B cell (primary cell): ENCODE data around the gene CEACAM1. TPM values are rescaled to one million over a fixed set of nuclear protein-coding genes. Genes with fewer than 3 reads are reported as not detected.
"Not testable (repeated sequence)": the region's sequence is repeated elsewhere in the genome, so short reads cannot be mapped to it uniquely, and the experiment has no call there.

Experiments
- ATAC-seq: fragments of 200-7000 bp; cut with Tn5 transposase; one replicate; pipeline ENCODE4 v1.10.0; 2021; ENCODE audit warnings: low read depth, mild to moderate bottlenecking, moderate number of reproducible peaks, moderate library complexity
- CTCF ChIA-PET: fragments of 350-600 bp; sonication (Branson Sonifier 250); formaldehyde crosslinking; loops from one replicate; lab custom pipeline; 2021; ENCODE audit warnings: antibody characterized with exemption, inconsistent platforms; lab: Charles Lee
- POLR2A ChIA-PET: fragments of 350-600 bp; sonication (Branson Sonifier 250); formaldehyde crosslinking; loops from one replicate; lab custom pipeline; 2021; ENCODE audit warnings: antibody characterized with exemption; lab: Charles Lee
- DNase-seq: peaks from one replicate; pipeline ENCODE4 v3.0.0; 2013
- H2AFZ ChIP-seq: 2 replicates; pipeline ENCODE4 v1.6.1; 2012; ENCODE audit warnings: mild to moderate bottlenecking, low read depth, low read length; ENCODE audit not compliant: insufficient read depth, poor library complexity, severe bottlenecking
- H3K27ac ChIP-seq, 2 donors: 1 replicate in 1 of 2; 2 replicates in 1 of 2; pipeline ENCODE4 v1.5.1; 2012 to 2013; ENCODE audit warnings: low read length in 2 of 2, mild to moderate bottlenecking in 2 of 2, moderate library complexity in 1 of 2
- H3K27me3 ChIP-seq, 4 experiments: fragments of 200-600 bp in 1 of 4; sonication (generic) in 1 of 4; replicated peaks in 1 of 4; 1 replicate in 2 of 4; 2 replicates in 2 of 4; pipeline versions ENCODE4 v1.6.1 to v1.7.0; 2013 to 2016; ENCODE audit warnings: low read length in 3 of 4, mild to moderate bottlenecking in 2 of 4, mixed read lengths in 1 of 4, moderate library complexity in 1 of 4; ENCODE audit not compliant: insufficient read depth in 4 of 4, control insufficient read depth in 3 of 4; ENCODE audit errors: control extremely low read depth in 1 of 4
- H3K36me3 ChIP-seq, 2 experiments: replicated peaks in 1 of 2; 1 replicate in 1 of 2; 2 replicates in 1 of 2; pipeline versions ENCODE4 v1.6.1 to v1.7.1; 2013; ENCODE audit warnings: low read length in 1 of 2; ENCODE audit not compliant: insufficient read depth in 2 of 2, control insufficient read depth in 1 of 2; ENCODE audit errors: control extremely low read depth in 1 of 2, extremely low read depth in 1 of 2
- H3K4me1 ChIP-seq, 2 donors: fragments of 200-600 bp in 1 of 2; sonication (generic) in 1 of 2; 1 replicate in 1 of 2; 2 replicates in 1 of 2; pipeline versions ENCODE4 v1.5.1 to v1.6.1; 2013 to 2017; ENCODE audit warnings: low read length in 2 of 2; ENCODE audit not compliant: control insufficient read depth in 2 of 2, insufficient read depth in 2 of 2
- H3K4me2 ChIP-seq: replicated peaks from 2 replicates; pipeline ENCODE3; 2012; ENCODE audit warnings: mild to moderate bottlenecking, low read depth, low read length; ENCODE audit not compliant: poor library complexity, severe bottlenecking
- H3K4me3 ChIP-seq, 5 experiments: fragments of 200-600 bp in 1 of 5; sonication (generic) in 1 of 5; 1 replicate in 3 of 5; 2 replicates in 2 of 5; pipeline versions ENCODE4 v1.5.1 to v1.7.0; 2011 to 2016; ENCODE audit warnings: low read length in 4 of 5, mild to moderate bottlenecking in 4 of 5, low read depth in 2 of 5, control low read depth in 1 of 5, moderate library complexity in 1 of 5; ENCODE audit not compliant: insufficient read depth in 1 of 5; ENCODE audit errors: control extremely low read depth in 1 of 5, extremely low read depth in 1 of 5
- H3K79me2 ChIP-seq: fragments of 200-600 bp; sonication (generic); one replicate; pipeline ENCODE4 v1.6.0; 2016; ENCODE audit warnings: low read length; ENCODE audit not compliant: control insufficient read depth, insufficient read depth
- H3K9ac ChIP-seq: fragments of 200-600 bp; sonication (generic); 2 replicates; pipeline ENCODE4 v1.6.1; 2017; ENCODE audit warnings: mild to moderate bottlenecking, low read length, moderate library complexity
- H3K9me3 ChIP-seq, 3 donors: one replicate each; pipeline versions ENCODE4 v1.6.1 to v1.7.1; 2013; ENCODE audit warnings: low read length in 2 of 3; ENCODE audit not compliant: control insufficient read depth in 2 of 3, insufficient read depth in 1 of 3; ENCODE audit errors: control extremely low read depth in 1 of 3
- H4K20me1 ChIP-seq: 2 replicates; pipeline ENCODE4 v1.6.0; 2012; ENCODE audit warnings: mild to moderate bottlenecking, low read length; ENCODE audit not compliant: insufficient read depth, control insufficient read depth, poor library complexity, severe bottlenecking
- H3K27ac Mint-ChIP-seq: one replicate; pipeline ENCODE4 v1.8.0; 2021; ENCODE audit warnings: mixed read lengths
- H3K27me3 Mint-ChIP-seq: one replicate; pipeline ENCODE4 v1.8.0; 2021; ENCODE audit warnings: mixed read lengths
- H3K4me1 Mint-ChIP-seq: one replicate; pipeline ENCODE4 v1.8.0; 2021; ENCODE audit warnings: mixed read lengths
- H3K4me3 Mint-ChIP-seq: one replicate; pipeline ENCODE4 v1.8.0; 2021; ENCODE audit warnings: mixed read lengths
- H3K9me3 Mint-ChIP-seq: one replicate; pipeline ENCODE4 v1.8.0; 2022; ENCODE audit warnings: mixed read lengths; ENCODE audit not compliant: insufficient read depth
- CTCF ChIP-seq: fragments of 200-600 bp; IDR thresholded peaks from one replicate; pipeline ENCODE4 v1.8.0; 2022; ENCODE audit warnings: antibody characterized with exemption, mild to moderate bottlenecking
- EZH2 ChIP-seq: IDR thresholded peaks from 2 replicates; pipeline ENCODE4 v1.6.1; 2012; ENCODE audit warnings: borderline replicate concordance, low read depth, mild to moderate bottlenecking, moderate library complexity, low read length; ENCODE audit not compliant: insufficient read depth, poor library complexity, severe bottlenecking
- WGBS: methylation state at CpG from one replicate; pipeline ENCODE4 v1.1.5; 2013; ENCODE audit warnings: missing lambda C conversion rate; ENCODE audit not compliant: insufficient coverage; 5-methylcytosine and 5-hydroxymethylcytosine counted together
- intact Hi-C: fragments of 100-400 bp; cut with micrococcal nuclease; formaldehyde crosslinking; loops from one replicate; pipeline ENCODE4 v1.10.0; 2022
- polyA plus RNA-seq: library from polyadenylated mRNA; depleted of rRNA; stranded (reverse); fragments of >200 nt; gene quantifications from 2 replicates; pipeline ENCODE4 v1.2.3, GENCODE V29; 2012
- total RNA-seq, 2 donors: library from RNA; stranded (reverse); fragments of 120-200 nt in 1 of 2; gene quantifications; 1 replicate in 1 of 2; 2 replicates in 1 of 2; pipeline versions ENCODE4 v1.2.3 to v1.2.4, GENCODE V29; 2013 to 2022

The CEACAM1 gene
- total and polyA plus RNA-seq, 2 donors (not counting 1 experiment from before 2014, with no cell fraction given) = 8.8 to 14.6 TPM

- Histone ChIP-seq H3K9me3 (no peaks in the 10 kb centered on the region), H3K4me2 (no peak overlapping the region), H3K4me3 (no peak overlapping the region), H3K27ac (no peak overlapping the region), H3K9ac (no peak overlapping the region), H3K4me1 (peaks cover 20% of the 10 kb centered on the region in 2 donors), H3K79me2 (no peaks in the 10 kb centered on the region), H2AFZ (no peak overlapping the region), H3K36me3 (no peaks in the 10 kb centered on the region), H4K20me1 (no peaks in the 10 kb centered on the region), H3K27me3 (no peaks in the 10 kb centered on the region)
- WGBS = no CpG with 5 or more reads among the region's 1 CpG
- CTCF ChIA-PET = interaction anchor here (1.3 to 1.7 kb wide), 2 partner anchors 27 to 36 kb away, joined by 3 to 6 read pairs; no protein-coding TSS in a partner anchor
- no peak overlapping the region for H3K27ac Mint-ChIP-seq
- intact Hi-C loops = no loop called here
- DNase-seq = no peak
- no peaks in the 10 kb centered on the region for H3K27me3 Mint-ChIP-seq
- no peak overlapping the region for H3K4me3 Mint-ChIP-seq
- H3K4me1 Mint-ChIP-seq = peaks cover 21% of the 10 kb centered on the region
- TF ChIP-seq EZH2 = no peak
- no peak for TF ChIP-seq CTCF
- no peaks in the 10 kb centered on the region for H3K9me3 Mint-ChIP-seq
- no peak for ATAC-seq
- POLR2A ChIA-PET = interaction anchor here (0.6 to 0.7 kb wide), 2 partner anchors 15 to 35 kb away, joined by 3 to 4 read pairs; no protein-coding TSS in a partner anchor
Measured at GRCh38 chr19:42501733-42502132, 26.5 kb downstream of the CEACAM1 start.

- H3K9ac ChIP-seq, H3K27ac ChIP-seq, H3K9me3 Mint-ChIP-seq, H3K36me3 ChIP-seq, H3K4me2 ChIP-seq, H3K27me3 ChIP-seq, H3K27me3 Mint-ChIP-seq, H2AFZ ChIP-seq, H4K20me1 ChIP-seq, DNase-seq, H3K4me3 Mint-ChIP-seq, H3K27ac Mint-ChIP-seq, H3K9me3 ChIP-seq, POLR2A ChIA-PET, H3K4me3 ChIP-seq, ATAC-seq, intact Hi-C loops, H3K79me2 ChIP-seq: not testable (repeated sequence)
- H3K4me1 ChIP-seq = peaks cover 24 to 25% of the 10 kb centered on the region in 2 donors
- WGBS = 100% methylated on average over 3 of the region's 3 CpGs
- CTCF ChIA-PET = interaction anchor here (1.7 kb wide), 1 partner anchor 35 kb away, joined by 6 read pairs; no protein-coding TSS in a partner anchor
- H3K4me1 Mint-ChIP-seq = peaks cover 26% of the 10 kb centered on the region
Measured at GRCh38 chr19:42501243-42501642, 27.0 kb downstream of the CEACAM1 start.
